K562 (cell line): ENCODE results near the gene PNPLA7. TPM values are rescaled to one million over a fixed set of nuclear protein-coding genes. Genes with fewer than 3 reads are reported as not detected.

Source experiments
- ATAC-seq: fragments of 200-7000 bp; cut with Tn5 transposase; 3 replicates; pipeline ENCODE4 v1.9.1; 2020; ENCODE audit warnings: moderate library complexity
- BruUV-seq: library from RNA; stranded (reverse); fragments of 400-500 nt; replicated peaks from 2 replicates; lab custom pipeline; 2021; lab: Mats Ljungman, UMichigan
- CTCF ChIA-PET: fragments of 300-600 bp; formaldehyde crosslinking; extraction: SDS; loops from one replicate; lab custom pipeline; 2021; ENCODE audit warnings: low intra/inter-chr PET ratio; lab: Yijun Ruan, JAX
- POLR2A ChIA-PET: fragments of 300-600, 350-650 bp; sonication (Branson Sonifier 250); formaldehyde crosslinking; extraction: SDS; loops from one replicate; lab custom pipeline; 2021; ENCODE audit warnings: antibody characterized with exemption, inconsistent platforms; lab: Yijun Ruan, JAX
- DNase-seq, 4 experiments: peaks; one replicate each; pipeline versions ENCODE4 v3.0.0 to v3.0.0-alpha.2; 2011 to 2018; ENCODE audit warnings: low spot score in 3 of 4, mixed read lengths in 3 of 4; ENCODE audit errors: extremely low read depth in 1 of 4
- FAIRE-seq: peaks from 2 replicates; lab custom pipeline; 2011; peaks lifted over from hg19 to GRCh38; lab: Jason Lieb, UNC
- H2AFZ ChIP-seq: 2 replicates; pipeline ENCODE4 v1.6.0; 2011; ENCODE audit warnings: low read depth, low read length, control low read depth, inconsistent platforms
- H3K27ac ChIP-seq: fragments of 200-600 bp; 3 replicates; pipeline ENCODE4 v1.8.0; 2011; ENCODE audit warnings: low read depth, mild to moderate bottlenecking, control low read depth, inconsistent platforms, low read length, moderate library complexity, mixed read lengths; ENCODE audit errors: extremely low read depth
- H3K27me3 ChIP-seq, 2 experiments: fragments of 300-600 bp in 1 of 2; 2 replicates in 1 of 2; 3 replicates in 1 of 2; pipeline versions ENCODE4 v1.6.0 to v1.8.0; 2011; ENCODE audit warnings: inconsistent platforms in 2 of 2, low read length in 2 of 2, mild to moderate bottlenecking in 1 of 2, mixed read lengths in 1 of 2, moderate library complexity in 1 of 2; ENCODE audit not compliant: control insufficient read depth in 2 of 2, insufficient read depth in 2 of 2
- H3K36me3 ChIP-seq: fragments of 300-600 bp; 3 replicates; pipeline ENCODE4 v1.8.0; 2011; ENCODE audit warnings: mild to moderate bottlenecking, low read length, inconsistent platforms; ENCODE audit not compliant: control insufficient read depth, insufficient read depth
- H3K4me1 ChIP-seq, 2 experiments: fragments of 200-600 bp in 1 of 2; replicated peaks in 1 of 2; 2 replicates in 1 of 2; 3 replicates in 1 of 2; pipeline versions ENCODE4 v1.5.1 to v1.8.0; 2011; ENCODE audit warnings: inconsistent platforms in 2 of 2, low read length in 2 of 2, mild to moderate bottlenecking in 1 of 2, mixed read lengths in 1 of 2, moderate library complexity in 1 of 2; ENCODE audit not compliant: control insufficient read depth in 2 of 2, insufficient read depth in 2 of 2
- H3K4me2 ChIP-seq: 2 replicates; pipeline ENCODE4 v1.6.1; 2011; ENCODE audit warnings: low read length, control low read depth, inconsistent platforms, mixed read lengths; ENCODE audit not compliant: insufficient read depth
- H3K4me3 ChIP-seq: fragments of 200-600 bp; sonication (generic), shearing (Covaris generic); 2 replicates; pipeline ENCODE4 v1.5.1; 2016; ENCODE audit warnings: control low read depth, inconsistent platforms
- H3K79me2 ChIP-seq: fragments of 200-600 bp; 3 replicates; pipeline ENCODE4 v1.8.0; 2011; ENCODE audit warnings: low read length, inconsistent platforms; ENCODE audit not compliant: control insufficient read depth, insufficient read depth
- H3K9ac ChIP-seq, 2 experiments: 2 replicates each; pipeline versions ENCODE4 v1.6.0 to v1.6.1; 2011; ENCODE audit warnings: low read depth in 2 of 2, low read length in 2 of 2, control low read depth in 1 of 2, inconsistent platforms in 1 of 2, mild to moderate bottlenecking in 1 of 2, mixed read lengths in 1 of 2; ENCODE audit not compliant: insufficient read depth in 1 of 2
- H3K9me1 ChIP-seq: one replicate; pipeline ENCODE4 v1.6.0; 2011; ENCODE audit warnings: inconsistent platforms, mild to moderate bottlenecking, low read length, moderate library complexity; ENCODE audit not compliant: control insufficient read depth, insufficient read depth
- H3K9me3 ChIP-seq: replicated peaks from 2 replicates; pipeline ENCODE4 v1.5.1; 2011; ENCODE audit warnings: low read depth, low read length, inconsistent platforms; ENCODE audit not compliant: control insufficient read depth, insufficient read depth
- H4K20me1 ChIP-seq: replicated peaks from 2 replicates; pipeline ENCODE4 v1.6.1; 2011; ENCODE audit warnings: low read length, inconsistent platforms, mixed read lengths; ENCODE audit not compliant: control insufficient read depth, insufficient read depth
- SNRNP70 ChIP-seq: fragments of 200-400 bp; formaldehyde crosslinking; optimal IDR thresholded peaks from 2 replicates; pipeline ENCODE3; 2017; ENCODE audit warnings: low read depth, low read length
- ZBTB7A ChIP-seq: IDR thresholded peaks from 2 replicates; pipeline ENCODE4 v1.6.1; 2011; ENCODE audit warnings: low read depth, mild to moderate bottlenecking, low read length, moderate library complexity, borderline replicate concordance; ENCODE audit not compliant: control insufficient read depth
- ZNF263 ChIP-seq: sonication (generic); formaldehyde crosslinking; IDR thresholded peaks from 2 replicates; pipeline ENCODE4 v1.8.0; 2022; ENCODE audit warnings: mild to moderate bottlenecking, missing genetic modification reagents, borderline replicate concordance
- WGBS: fragments of 100-300 bp; shearing (Covaris generic); methylation state at CpG from one replicate; pipeline ENCODE4 v1.1.6; 2016; ENCODE audit warnings: low coverage, mixed read lengths; ENCODE audit not compliant: insufficient coverage; ENCODE audit errors: missing lambda C conversion rate; 5-methylcytosine and 5-hydroxymethylcytosine counted together
- in situ Hi-C: fragments of 300-500 bp; cut with MboI; formaldehyde crosslinking; loops from 4 replicates; pipeline ENCODE4 v1.15.0; 2018; ENCODE audit warnings: inconsistent platforms, mixed read lengths
- intact Hi-C: fragments of 100-400 bp; cut with micrococcal nuclease; formaldehyde crosslinking; loops from 2 replicates; pipeline ENCODE4 v1.14.2; 2022
- polyA plus RNA-seq, 8 experiments: library from polyadenylated mRNA; depleted of rRNA in 4 of 8; stranded (reverse) in 5 of 8; unstranded in 3 of 8; fragments of >200 nt; fragmentation: Nextera tagmentation in 2 of 8; fragmentation: Illumina TruSeq in 1 of 8; extraction: Ambion mirVana in 2 of 8; extraction: Trizol in 1 of 8; gene quantifications; 2 replicates each; pipeline versions ENCODE4 v1.2.1 to v1.2.3, GENCODE V29; 2011 to 2014; ENCODE audit warnings: inconsistent platforms in 1 of 8, missing spikeins in 1 of 8
- total RNA-seq, 7 experiments: library from RNA; depleted of rRNA in 6 of 7; stranded (reverse); fragments of >200 nt in 6 of 7; fragmentation: Illumina TruSeq in 2 of 7; extraction: Trizol in 2 of 7; gene quantifications; 2 replicates each; pipeline versions ENCODE4 v1.2.1 to v1.2.3, GENCODE V29; 2011 to 2021; ENCODE audit warnings: low replicate concordance in 1 of 7

The PNPLA7 gene
- total and polyA plus RNA-seq, 9 of the 15 experiments (the other 6 are each of a cell fraction or from before 2014, with no cell fraction given): 0.01 to 0.85 (median 0.19) TPM; not detected in 1

- Histone ChIP-seq H4K20me1 (no peaks in the 10 kb centered on the region), H3K4me3 (no peak overlapping the region), H3K27me3 (no peaks in the 10 kb centered on the region), H3K9ac (peak overlapping the region in 1 of 2 experiments; percentile 9; a peak in 2 of 4 replicates), H3K4me2 (peak overlapping the region; percentile 6; the same call in 1 of the 2 replicates), H3K9me3 (no peaks in the 10 kb centered on the region), H3K4me1 (peaks cover 34 to 77% of the 10 kb centered on the region in 2 experiments), H3K9me1 (no peaks in the 10 kb centered on the region), H3K36me3 (no peaks in the 10 kb centered on the region), H2AFZ (no peak overlapping the region), H3K27ac (no peak overlapping the region), H3K79me2 (peaks cover 19% of the 10 kb centered on the region)
- DNase-seq: no peak
- CTCF ChIA-PET: interaction anchor here (0.7 to 2.1 kb wide), 2 partner anchors 19 to 20 kb away, joined by 3 to 4 read pairs; no protein-coding TSS in a partner anchor
- WGBS: 71% methylated on average over 17 of the region's 18 CpGs
- intact Hi-C loops: loop anchor here (10.0 kb wide), 1 partner anchor 121 kb away; the partner anchor contains the start of gene NRARP
- POLR2A ChIA-PET: interaction anchor here (0.6 to 3.4 kb wide), 6 partner anchors 10 to 1313 kb away, joined by 3 to 21 read pairs (median 4); partner anchors contain the start of gene NRARP
- no peak for ATAC-seq
- BruUV-seq: no TSS peak
- in situ Hi-C loops: no loop called here
- TF ChIP-seq ZNF263: peak; percentile 68
- peak; percentile 44; the same call in 1 of the 2 replicates for TF ChIP-seq ZBTB7A
- no peak for TF ChIP-seq SNRNP70
- no peak for FAIRE-seq
Measured at GRCh38 chr9:137426018-137426681, 124.1 kb downstream of the PNPLA7 start.
